ENCODE results near the gene CHM. TPM values are rescaled to one million over a fixed set of nuclear protein-coding genes. Genes with fewer than 3 reads are reported as not detected.
"Not testable (repeated sequence)": the region's sequence is repeated elsewhere in the genome, so short reads cannot be mapped to it uniquely, and the experiment has no call there.

The CHM gene
- total RNA-seq, 1 experiment from 2014 or later, result 27.4 TPM

DNA sequence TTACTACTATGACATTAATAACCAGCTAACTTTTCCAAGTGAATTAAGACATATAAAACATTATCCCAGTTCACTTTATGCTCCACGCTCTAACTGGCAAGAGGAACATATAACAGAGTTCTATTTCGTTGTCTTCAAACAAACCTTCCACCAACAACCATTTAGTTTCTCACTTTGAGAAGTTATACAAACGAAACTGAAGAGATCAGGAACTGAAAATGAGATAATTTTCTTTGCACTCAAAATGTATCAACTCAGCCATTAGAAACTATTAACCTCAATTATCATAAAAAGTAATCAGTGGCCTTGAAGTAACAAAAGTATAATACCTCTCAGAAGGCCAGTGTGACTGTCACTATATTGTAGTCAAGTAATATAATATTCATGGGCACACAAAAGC, 70.1 kb downstream of the CHM start:
- no TSS peak for BruUV-seq (replicated peaks)
- H3K27me3 ChIP-seq (replicated peaks; ENCODE audit: insufficient read depth, low read depth, low read length, poor library complexity), result no peaks in the 10 kb centered on the region
- H3K36me3 ChIP-seq (ENCODE audit: insufficient read depth, low read length, poor library complexity, severe bottlenecking), result peaks cover 2% of the 10 kb centered on the region
- POLR2A ChIA-PET (ENCODE audit: low non-redundant PET), result no interaction called here
- H3K9me3 ChIP-seq (ENCODE audit: low read depth, low read length, poor library complexity, severe bottlenecking), result peaks cover 4% of the 10 kb centered on the region
- no peaks in the 10 kb centered on the region for H3K4me1 ChIP-seq (ENCODE audit: insufficient read depth, low read length, poor library complexity, severe bottlenecking)
- H3K4me3 ChIP-seq (ENCODE audit: low read depth, low read length, poor library complexity, severe bottlenecking), result no peak overlapping the region
- intact Hi-C loops (cut with micrococcal nuclease; ENCODE audit: unreplicated experiment), result no loop called here
- CTCF ChIA-PET, result no interaction called here
- DNase-seq (ENCODE audit: low spot score), result no peak
- H3K27ac ChIP-seq (ENCODE audit: low read depth, low read length, poor library complexity, severe bottlenecking), result no peak overlapping the region
- TF ChIP-seq, protein P1, sequence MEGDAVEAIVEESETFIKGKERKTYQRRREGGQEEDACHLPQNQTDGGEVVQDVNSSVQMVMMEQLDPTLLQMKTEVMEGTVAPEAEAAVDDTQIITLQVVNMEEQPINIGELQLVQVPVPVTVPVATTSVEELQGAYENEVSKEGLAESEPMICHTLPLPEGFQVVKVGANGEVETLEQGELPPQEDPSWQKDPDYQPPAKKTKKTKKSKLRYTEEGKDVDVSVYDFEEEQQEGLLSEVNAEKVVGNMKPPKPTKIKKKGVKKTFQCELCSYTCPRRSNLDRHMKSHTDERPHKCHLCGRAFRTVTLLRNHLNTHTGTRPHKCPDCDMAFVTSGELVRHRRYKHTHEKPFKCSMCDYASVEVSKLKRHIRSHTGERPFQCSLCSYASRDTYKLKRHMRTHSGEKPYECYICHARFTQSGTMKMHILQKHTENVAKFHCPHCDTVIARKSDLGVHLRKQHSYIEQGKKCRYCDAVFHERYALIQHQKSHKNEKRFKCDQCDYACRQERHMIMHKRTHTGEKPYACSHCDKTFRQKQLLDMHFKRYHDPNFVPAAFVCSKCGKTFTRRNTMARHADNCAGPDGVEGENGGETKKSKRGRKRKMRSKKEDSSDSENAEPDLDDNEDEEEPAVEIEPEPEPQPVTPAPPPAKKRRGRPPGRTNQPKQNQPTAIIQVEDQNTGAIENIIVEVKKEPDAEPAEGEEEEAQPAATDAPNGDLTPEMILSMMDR (conservative IDR thresholded peaks at IDR 0.05; ENCODE audit: low read depth, low read length), result no peak
- no peak for TF ChIP-seq EZH2 (IDR thresholded peaks at IDR 0.05; ENCODE audit: borderline replicate concordance, low read depth, low read length, poor library complexity, severe bottlenecking)

DNA sequence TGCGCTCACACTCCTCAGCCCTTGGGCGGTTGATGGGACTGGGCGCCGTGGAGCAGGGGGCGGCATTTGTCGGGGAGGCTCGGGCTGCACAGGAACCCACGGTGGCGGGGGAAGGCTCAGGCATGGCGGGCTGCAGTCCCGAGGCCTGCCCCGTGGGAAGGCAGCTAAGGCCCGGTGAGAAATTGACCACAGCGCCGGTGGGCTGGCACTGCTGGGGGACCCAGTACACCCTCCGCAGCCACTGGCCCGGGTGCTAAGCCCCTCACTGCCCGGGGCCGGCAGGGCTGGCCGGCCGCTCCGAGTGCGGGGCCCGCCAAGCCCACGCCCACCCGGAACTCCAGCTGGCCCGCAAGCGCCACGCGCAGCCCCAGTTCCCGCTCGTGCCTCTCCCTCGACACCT, 75.0 kb downstream of the CHM start:
- H3K27ac ChIP-seq (ENCODE audit: low read depth, low read length, poor library complexity, severe bottlenecking); H3K4me3 ChIP-seq (ENCODE audit: low read depth, low read length, poor library complexity, severe bottlenecking); BruUV-seq (replicated peaks); intact Hi-C loops (cut with micrococcal nuclease; ENCODE audit: unreplicated experiment); H3K36me3 ChIP-seq (ENCODE audit: insufficient read depth, low read length, poor library complexity, severe bottlenecking); DNase-seq (ENCODE audit: low spot score); H3K4me1 ChIP-seq (ENCODE audit: insufficient read depth, low read length, poor library complexity, severe bottlenecking); CTCF ChIA-PET; H3K9me3 ChIP-seq (ENCODE audit: low read depth, low read length, poor library complexity, severe bottlenecking); POLR2A ChIA-PET (ENCODE audit: low non-redundant PET); H3K27me3 ChIP-seq (replicated peaks; ENCODE audit: insufficient read depth, low read depth, low read length, poor library complexity): not testable (repeated sequence)

DNA sequence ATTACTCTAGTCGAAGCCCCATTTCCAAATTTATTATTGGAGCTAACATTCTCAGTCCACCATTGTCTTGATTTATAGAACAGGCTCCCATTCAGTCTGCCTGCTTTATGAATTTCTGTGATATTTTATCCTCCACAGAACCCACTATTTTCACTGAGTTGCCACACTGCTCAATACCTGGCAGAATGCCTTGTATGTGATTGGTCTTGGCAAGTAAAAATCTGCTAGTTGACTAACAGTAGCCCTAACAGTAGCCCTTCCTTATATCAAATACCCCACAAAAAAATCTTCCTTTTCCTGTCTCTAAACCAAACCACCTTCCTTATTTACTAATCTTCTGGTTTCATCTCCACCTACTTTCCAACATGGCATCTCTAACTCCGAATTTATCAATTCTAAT, 82.6 kb downstream of the CHM start:
- TF ChIP-seq, protein P1 (conservative IDR thresholded peaks at IDR 0.05; ENCODE audit: low read depth, low read length), result no peak
- no peak for TF ChIP-seq EZH2 (IDR thresholded peaks at IDR 0.05; ENCODE audit: borderline replicate concordance, low read depth, low read length, poor library complexity, severe bottlenecking)
- H3K4me1 ChIP-seq (ENCODE audit: insufficient read depth, low read length, poor library complexity, severe bottlenecking), result no peaks in the 10 kb centered on the region
- ChIA-PET POLR2A (ENCODE audit: low non-redundant PET) (no interaction called here), CTCF (no interaction called here)
- intact Hi-C loops (cut with micrococcal nuclease; ENCODE audit: unreplicated experiment), result no loop called here
- DNase-seq (ENCODE audit: low spot score), result no peak
- H3K4me3 ChIP-seq (ENCODE audit: low read depth, low read length, poor library complexity, severe bottlenecking), result no peak overlapping the region
- no TSS peak for BruUV-seq (replicated peaks)
- no peaks in the 10 kb centered on the region for H3K36me3 ChIP-seq (ENCODE audit: insufficient read depth, low read length, poor library complexity, severe bottlenecking)
- no peak overlapping the region for H3K27ac ChIP-seq (ENCODE audit: low read depth, low read length, poor library complexity, severe bottlenecking)
- H3K27me3 ChIP-seq (replicated peaks; ENCODE audit: insufficient read depth, low read depth, low read length, poor library complexity), result no peaks in the 10 kb centered on the region
- H3K9me3 ChIP-seq (ENCODE audit: low read depth, low read length, poor library complexity, severe bottlenecking), result no peaks in the 10 kb centered on the region

DNA sequence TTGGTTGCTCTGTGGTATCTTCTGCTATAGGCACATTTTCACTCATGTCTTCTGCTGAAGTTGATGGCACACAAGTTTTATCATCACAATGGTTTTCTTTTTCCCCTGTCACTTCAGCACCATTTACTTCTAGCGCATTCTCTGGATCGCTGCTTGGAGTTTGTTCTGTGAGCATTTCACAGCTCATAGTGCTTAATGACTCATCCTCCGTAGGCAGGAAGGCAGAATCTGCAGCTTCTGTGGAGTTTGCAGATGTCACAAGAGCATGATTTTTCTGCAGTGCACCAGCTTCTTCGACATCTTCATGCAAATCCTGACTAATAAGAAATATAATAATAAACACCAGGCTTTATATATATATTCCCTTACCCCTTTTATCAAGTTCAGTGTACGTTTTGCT, 83.6 kb downstream of the CHM start:
- POLR2A ChIA-PET (ENCODE audit: low non-redundant PET), result no interaction called here
- DNase-seq (ENCODE audit: low spot score), result peak; percentile 10
- Histone ChIP-seq H3K4me1 (ENCODE audit: insufficient read depth, low read length, poor library complexity, severe bottlenecking) (no peaks in the 10 kb centered on the region), H3K36me3 (ENCODE audit: insufficient read depth, low read length, poor library complexity, severe bottlenecking) (no peaks in the 10 kb centered on the region), H3K4me3 (ENCODE audit: low read depth, low read length, poor library complexity, severe bottlenecking) (no peak overlapping the region), H3K9me3 (ENCODE audit: low read depth, low read length, poor library complexity, severe bottlenecking) (no peaks in the 10 kb centered on the region), H3K27me3 (replicated peaks; ENCODE audit: insufficient read depth, low read depth, low read length, poor library complexity) (no peaks in the 10 kb centered on the region), H3K27ac (ENCODE audit: low read depth, low read length, poor library complexity, severe bottlenecking) (no peak overlapping the region)
- intact Hi-C loops (cut with micrococcal nuclease; ENCODE audit: unreplicated experiment), result no loop called here
- no peak for TF ChIP-seq EZH2 (IDR thresholded peaks at IDR 0.05; ENCODE audit: borderline replicate concordance, low read depth, low read length, poor library complexity, severe bottlenecking)
- TF ChIP-seq, protein P1 (conservative IDR thresholded peaks at IDR 0.05; ENCODE audit: low read depth, low read length), result no peak
- BruUV-seq (replicated peaks), result no TSS peak
- CTCF ChIA-PET, result no interaction called here

Data from A673 (cell line).